IMR-90 (cell line): ENCODE data around the gene UNC13A. TPM values are rescaled to one million over a fixed set of nuclear protein-coding genes. Genes with fewer than 3 reads are reported as not detected.

Source experiments
- ATAC-seq: fragments of 200-7000 bp; cut with Tn5 transposase; 2 replicates; pipeline ENCODE4 v1.9.1; 2020; ENCODE audit warnings: low read depth, mild to moderate bottlenecking, moderate library complexity
- BruUV-seq: library from RNA; stranded (reverse); fragments of 400-500 nt; replicated peaks from 2 replicates; lab custom pipeline; 2021; lab: Mats Ljungman, UMichigan
- CTCF ChIA-PET: fragments of 300-600 bp; formaldehyde crosslinking; extraction: SDS; loops from one replicate; lab custom pipeline; 2021; ENCODE audit warnings: antibody characterized with exemption; lab: Yijun Ruan, JAX
- POLR2A ChIA-PET: fragments of 300-600 bp; sonication (Branson Sonifier 250); formaldehyde crosslinking; loops from one replicate; lab custom pipeline; 2022; ENCODE audit warnings: antibody characterized with exemption; ENCODE audit not compliant: unreplicated experiment; lab: Charles Lee
- DNase-seq: peaks from one replicate; pipeline ENCODE4 v3.0.0; 2013
- H2AFZ ChIP-seq: replicated peaks from 2 replicates; pipeline ENCODE3; 2013; ENCODE audit warnings: low read length, mild to moderate bottlenecking; ENCODE audit not compliant: poor library complexity
- H2AK5ac ChIP-seq: 2 replicates; pipeline ENCODE4 v1.6.1; 2013; ENCODE audit warnings: low read depth, low read length, inconsistent platforms
- H2AK9ac ChIP-seq: replicated peaks from 2 replicates; pipeline ENCODE3; 2013; ENCODE audit warnings: mild to moderate bottlenecking, low read depth, low read length, moderate library complexity; ENCODE audit not compliant: poor library complexity
- H2BK120ac ChIP-seq: 2 replicates; pipeline ENCODE4 v1.6.1; 2013; ENCODE audit warnings: low read depth, low read length, inconsistent platforms
- H2BK15ac ChIP-seq: 3 replicates; pipeline ENCODE4 v1.6.1; 2013; ENCODE audit warnings: low read depth, low read length, inconsistent platforms
- H2BK20ac ChIP-seq: 2 replicates; pipeline ENCODE4 v1.6.1; 2013; ENCODE audit warnings: low read depth, mild to moderate bottlenecking, inconsistent platforms, low read length, moderate library complexity
- H2BK5ac ChIP-seq: 2 replicates; pipeline ENCODE4 v1.6.1; 2013; ENCODE audit warnings: mild to moderate bottlenecking, low read depth, low read length, inconsistent platforms; ENCODE audit not compliant: poor library complexity, severe bottlenecking
- H3K14ac ChIP-seq: replicated peaks from 2 replicates; pipeline ENCODE4 v1.6.1; 2013; ENCODE audit warnings: low read depth, low read length, inconsistent platforms
- H3K18ac ChIP-seq: 2 replicates; pipeline ENCODE4 v1.6.1; 2013; ENCODE audit warnings: low read depth, low read length, control low read depth
- H3K23ac ChIP-seq: 2 replicates; pipeline ENCODE4 v1.6.1; 2013; ENCODE audit warnings: low read depth, low read length, inconsistent platforms
- H3K27ac ChIP-seq: 2 replicates; pipeline ENCODE4 v1.5.1; 2013; ENCODE audit warnings: mild to moderate bottlenecking, control low read depth, low read length; ENCODE audit not compliant: insufficient read depth
- H3K27me3 ChIP-seq: 2 replicates; pipeline ENCODE4 v1.6.1; 2013; ENCODE audit warnings: low read length; ENCODE audit not compliant: control insufficient read depth, insufficient read depth
- H3K36me3 ChIP-seq: 2 replicates; pipeline ENCODE4 v1.6.1; 2013; ENCODE audit warnings: low read length, mixed read lengths; ENCODE audit not compliant: control insufficient read depth, insufficient read depth
- H3K4ac ChIP-seq: 2 replicates; pipeline ENCODE4 v1.6.1; 2013; ENCODE audit warnings: low read depth, low read length, inconsistent platforms
- H3K4me1 ChIP-seq: 2 replicates; pipeline ENCODE4 v1.6.1; 2013; ENCODE audit warnings: low read length, mixed read lengths; ENCODE audit not compliant: control insufficient read depth, insufficient read depth
- H3K4me2 ChIP-seq: 2 replicates; pipeline ENCODE4 v1.6.1; 2013; ENCODE audit warnings: low read depth, mild to moderate bottlenecking, control low read depth, low read length, moderate library complexity
- H3K4me3 ChIP-seq: 2 replicates; pipeline ENCODE4 v1.5.1; 2013; ENCODE audit warnings: low read depth, mild to moderate bottlenecking, control low read depth, low read length, moderate library complexity; ENCODE audit not compliant: insufficient read depth
- H3K56ac ChIP-seq: 2 replicates; pipeline ENCODE4 v1.6.1; 2013; ENCODE audit warnings: low read length, inconsistent platforms; ENCODE audit not compliant: insufficient read depth; ENCODE audit errors: extremely low read depth
- H3K79me1 ChIP-seq, 2 experiments: 2 replicates each; pipeline ENCODE4 v1.6.1; 2013; ENCODE audit warnings: low read length in 2 of 2, inconsistent platforms in 1 of 2, low read depth in 1 of 2
- H3K9ac ChIP-seq: 2 replicates; pipeline ENCODE4 v1.6.1; 2013; ENCODE audit warnings: low read depth, low read length, control low read depth
- H3K9me1 ChIP-seq: 2 replicates; pipeline ENCODE4 v1.6.1; 2013; ENCODE audit warnings: low read length, inconsistent platforms; ENCODE audit not compliant: insufficient read depth
- H3K9me3 ChIP-seq: 2 replicates; pipeline ENCODE4 v1.6.1; 2013; ENCODE audit warnings: low read length; ENCODE audit not compliant: control insufficient read depth, insufficient read depth
- H4K20me1 ChIP-seq: 2 replicates; pipeline ENCODE4 v1.6.1; 2013; ENCODE audit warnings: low read length, inconsistent platforms; ENCODE audit not compliant: insufficient read depth
- H4K5ac ChIP-seq: 2 replicates; pipeline ENCODE4 v1.6.1; 2013; ENCODE audit warnings: mild to moderate bottlenecking, low read depth, low read length, control low read depth
- H4K8ac ChIP-seq, 2 experiments: 2 replicates each; pipeline ENCODE4 v1.6.1; 2013; ENCODE audit warnings: low read depth in 2 of 2, low read length in 2 of 2, control low read depth in 1 of 2, inconsistent platforms in 1 of 2
- H4K91ac ChIP-seq: 2 replicates; pipeline ENCODE4 v1.6.1; 2013; ENCODE audit warnings: low read depth, low read length, inconsistent platforms; ENCODE audit not compliant: insufficient read depth
- BHLHE40 ChIP-seq: fragments of 150-350 bp; IDR thresholded peaks from 2 replicates; pipeline ENCODE4 v1.6.1; 2016; ENCODE audit warnings: mild to moderate bottlenecking, low read depth, low read length
- CEBPB ChIP-seq: IDR thresholded peaks from 2 replicates; pipeline ENCODE4 v1.6.1; 2012; ENCODE audit warnings: low read depth, low read length, improper control_type of control experiment
- CHD1 ChIP-seq: IDR thresholded peaks from 2 replicates; pipeline ENCODE4 v1.6.1; 2012; ENCODE audit warnings: low read depth, low read length, improper control_type of control experiment
- CTCF ChIP-seq: conservative IDR thresholded peaks from 2 replicates; pipeline ENCODE4 v1.5.1; 2012; ENCODE audit warnings: mild to moderate bottlenecking, low read depth, low read length, improper control_type of control experiment
- ELK1 ChIP-seq: fragments of 150-350 bp; IDR thresholded peaks from 2 replicates; pipeline ENCODE4 v1.6.1; 2016; ENCODE audit warnings: low read depth, mild to moderate bottlenecking, low read length, moderate library complexity, borderline replicate concordance
- FOS ChIP-seq: fragments of 150-350 bp; IDR thresholded peaks from 2 replicates; pipeline ENCODE4 v1.6.1; 2016; ENCODE audit warnings: low read depth, low read length
- MAFK ChIP-seq: IDR thresholded peaks from 2 replicates; pipeline ENCODE4 v1.6.1; 2012; ENCODE audit warnings: low read depth, low read length, improper control_type of control experiment
- MAZ ChIP-seq: IDR thresholded peaks from 2 replicates; pipeline ENCODE4 v1.6.1; 2012; ENCODE audit warnings: low read depth, mild to moderate bottlenecking, low read length, improper control_type of control experiment, moderate library complexity, borderline replicate concordance
- MXI1 ChIP-seq: IDR thresholded peaks from 2 replicates; pipeline ENCODE4 v1.6.1; 2012; ENCODE audit warnings: low read depth, mild to moderate bottlenecking, low read length, moderate library complexity, borderline replicate concordance
- NFE2L2 ChIP-seq: fragments of 150-350 bp; IDR thresholded peaks from 2 replicates; pipeline ENCODE4 v1.6.1; 2016; ENCODE audit warnings: low read depth, mild to moderate bottlenecking, low read length
- POLR2A ChIP-seq: IDR thresholded peaks from 2 replicates; pipeline ENCODE4 v1.6.1; 2012; ENCODE audit warnings: mild to moderate bottlenecking, low read depth, low read length
- RAD21 ChIP-seq: IDR thresholded peaks from 2 replicates; pipeline ENCODE4 v1.6.1; 2012; ENCODE audit warnings: low read length, improper control_type of control experiment
- RCOR1 ChIP-seq: IDR thresholded peaks from 2 replicates; pipeline ENCODE4 v1.6.1; 2012; ENCODE audit warnings: mild to moderate bottlenecking, low read length, improper control_type of control experiment; ENCODE audit not compliant: insufficient replicate concordance
- RFX5 ChIP-seq: IDR thresholded peaks from 2 replicates; pipeline ENCODE4 v1.8.0; 2012; ENCODE audit warnings: low read depth, mild to moderate bottlenecking, low read length, moderate library complexity
- SMC3 ChIP-seq: fragments of 150-350 bp; IDR thresholded peaks from 2 replicates; pipeline ENCODE4 v1.6.1; 2016; ENCODE audit warnings: low read depth, mild to moderate bottlenecking, antibody characterized with exemption, low read length, moderate library complexity
- USF2 ChIP-seq: fragments of 150-350 bp; IDR thresholded peaks from 2 replicates; pipeline ENCODE4 v1.6.1; 2017; ENCODE audit warnings: mild to moderate bottlenecking, antibody characterized with exemption, low read length, low read depth
- WGBS, 2 experiments: methylation state at CpG; one replicate each; pipeline versions ENCODE4 v1.1.5 to v1.1.7; 2013; ENCODE audit warnings: missing lambda C conversion rate in 2 of 2; ENCODE audit not compliant: insufficient read length in 1 of 2; ENCODE audit errors: extremely low coverage in 2 of 2; 5-methylcytosine and 5-hydroxymethylcytosine counted together
- dilution Hi-C: fragments of 300-500 bp; cut with HindIII; formaldehyde crosslinking; loops from one replicate; pipeline ENCODE4 v1.14.3; 2018; ENCODE audit warnings: low sequenced_read_pairs; ENCODE audit not compliant: unreplicated experiment
- in situ Hi-C: fragments of 300-500 bp; cut with MboI; formaldehyde crosslinking; loops from 3 replicates; pipeline ENCODE4 v1.14.3; 2019; ENCODE audit warnings: low sequenced_read_pairs, inconsistent platforms, mixed read lengths
- intact Hi-C: fragments of 100-400 bp; cut with micrococcal nuclease; formaldehyde crosslinking; loops from 2 replicates; pipeline ENCODE4 v1.10.0; 2022
- polyA plus RNA-seq, 3 experiments: library from polyadenylated mRNA; depleted of rRNA; stranded (reverse); fragments of >200 nt; gene quantifications; 2 replicates each; pipeline ENCODE4 v1.2.3, GENCODE V29; 2012; ENCODE audit warnings: low replicate concordance in 1 of 3
- total RNA-seq: library from RNA; depleted of rRNA; stranded (reverse); fragments of >200 nt; gene quantifications from 2 replicates; pipeline ENCODE4 v1.2.3, GENCODE V29; 2012

UNC13A gene
- total and polyA plus RNA-seq, 2 of the 4 experiments (the other 2 are of a cell fraction): 0.18 to 0.22 TPM

GRCh38 chr19:17584132-17584531, 104.0 kb downstream of the UNC13A start:
- Histone ChIP-seq H3K18ac (no peak overlapping the region), H3K4me2 (no peak overlapping the region), H4K20me1 (peaks cover 15% of the 10 kb centered on the region), H3K56ac (no peak overlapping the region), H2BK120ac (no peak overlapping the region), H3K23ac (no peak overlapping the region), H3K27me3 (0 out of 2 replicates have a peak, but pooled peaks cover 2% of the 10 kb centered on the region), H2BK15ac (no peak overlapping the region), H4K5ac (no peak overlapping the region), H3K9me3 (no peaks in the 10 kb centered on the region), H3K4ac (no peak overlapping the region), H4K91ac (no peak overlapping the region), H3K4me1 (no peaks in the 10 kb centered on the region), H2AFZ (no peak overlapping the region), H3K4me3 (no peak overlapping the region), H4K8ac (no peak overlapping the region), H3K79me1 (peaks cover 0 to 6% of the 10 kb centered on the region in 2 experiments; a peak in 2 of 4 replicates), H3K9ac (no peak overlapping the region), H3K36me3 (peaks cover 28% of the 10 kb centered on the region), H2AK9ac (no peak overlapping the region), H2BK5ac (no peak overlapping the region), H3K27ac (no peak overlapping the region), H2AK5ac (no peak overlapping the region), H3K9me1 (peaks cover 10% of the 10 kb centered on the region; the same call in 1 of the 2 replicates), H3K14ac (no peak overlapping the region), H2BK20ac (no peak overlapping the region)
- no peak for TF ChIP-seq RFX5
- TF ChIP-seq MXI1: no peak
- no peak for TF ChIP-seq CEBPB
- no peak for TF ChIP-seq MAFK
- no peak for TF ChIP-seq RAD21
- TF ChIP-seq RCOR1: no peak
- no peak for TF ChIP-seq CTCF
- no peak for TF ChIP-seq POLR2A
- TF ChIP-seq SMC3: no peak
- TF ChIP-seq ELK1: no peak
- no peak for TF ChIP-seq CHD1
- TF ChIP-seq FOS: no peak
- no peak for TF ChIP-seq MAZ
- no peak for TF ChIP-seq USF2
- TF ChIP-seq BHLHE40: no peak
- TF ChIP-seq NFE2L2: no peak
- CTCF ChIA-PET: no interaction called here
- WGBS, 2 experiments: 100% methylated on average over 2 of the region's 3 CpGs; no CpG with 5 or more reads in 1 of the 2 experiments
- dilution Hi-C loops (no loop called here), in situ Hi-C loops (no loop called here), intact Hi-C loops (no loop called here)
- POLR2A ChIA-PET: no interaction called here
- ATAC-seq (no peak), DNase-seq (no peak)
- BruUV-seq: no TSS peak
